ENCODE results near the gene KSR1.
A peak's percentile ranks its signal among the peaks of the same experiment; 100 is the strongest.

KSR1 gene

DNA sequence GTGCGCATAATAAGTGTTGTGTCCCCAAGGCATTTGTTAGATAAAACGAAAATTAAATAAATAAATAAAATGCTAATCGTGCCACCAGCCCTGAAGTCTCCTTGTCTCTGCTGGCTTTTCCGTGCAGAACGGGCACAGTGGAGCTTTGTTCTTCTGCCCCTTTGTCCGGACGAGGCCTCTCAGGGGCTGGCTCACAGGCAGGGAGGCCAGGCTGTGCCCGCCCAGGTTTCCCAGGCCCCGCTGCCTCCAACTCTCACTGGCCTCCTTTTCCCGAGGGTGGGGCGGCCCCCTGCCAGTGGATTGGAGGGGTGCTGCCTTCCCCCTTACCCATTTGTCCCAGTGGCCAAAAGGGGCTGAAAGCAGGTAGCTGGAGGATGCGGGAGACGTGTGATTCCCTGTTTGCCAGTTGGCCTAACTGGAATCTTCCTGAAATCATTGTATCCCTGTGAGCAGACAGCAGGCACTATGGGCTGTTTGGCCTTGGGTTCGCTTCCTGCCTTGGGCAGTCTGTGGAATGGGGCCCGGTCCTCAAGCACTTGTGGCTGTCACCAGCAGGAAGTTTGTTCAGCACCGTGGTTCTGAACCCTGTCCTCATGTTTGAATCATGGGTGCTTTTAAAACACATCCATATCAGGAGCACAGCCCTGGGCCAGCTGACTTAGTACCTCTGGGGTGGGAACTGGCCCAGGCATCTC, 64.4 kb downstream of the KSR1 start:
- no peak for DNase-seq

DNA sequence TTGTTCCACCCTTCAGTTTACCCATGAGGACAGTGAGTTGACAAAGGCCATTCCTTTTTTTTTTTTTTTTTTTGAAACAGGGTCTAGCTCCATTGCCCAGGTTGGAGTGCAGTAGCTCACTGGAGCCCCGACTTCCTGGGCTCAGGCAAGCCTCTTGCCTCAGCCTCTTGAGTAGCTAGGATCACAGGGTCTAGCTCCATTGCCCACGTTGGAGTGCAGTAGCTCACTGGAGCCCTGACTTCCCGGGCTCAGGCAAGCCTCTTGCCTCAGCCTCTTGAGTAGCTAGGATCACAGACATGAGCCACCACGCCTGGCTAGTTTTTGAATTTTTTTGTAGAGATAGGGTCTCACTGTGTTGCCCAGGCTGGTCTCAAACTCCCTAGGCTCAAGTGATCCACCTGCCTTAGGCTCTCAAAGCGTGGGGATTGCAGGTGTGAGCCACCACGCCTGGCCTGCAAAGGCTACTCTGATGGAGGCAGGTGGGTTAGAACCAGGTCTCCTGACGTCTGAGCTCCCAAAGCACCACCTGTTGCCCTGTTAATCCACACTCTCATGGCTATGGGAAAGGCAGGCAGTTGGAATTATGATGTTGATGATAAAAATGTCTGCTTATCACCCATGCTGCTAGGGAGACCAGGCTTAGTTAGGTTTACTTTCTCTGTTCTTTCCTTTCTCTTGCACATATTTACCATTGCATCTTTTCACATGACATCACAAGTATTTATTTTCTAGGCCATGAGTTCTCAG, 65.2 kb downstream of the KSR1 start:
- DNase-seq: no peak

DNA sequence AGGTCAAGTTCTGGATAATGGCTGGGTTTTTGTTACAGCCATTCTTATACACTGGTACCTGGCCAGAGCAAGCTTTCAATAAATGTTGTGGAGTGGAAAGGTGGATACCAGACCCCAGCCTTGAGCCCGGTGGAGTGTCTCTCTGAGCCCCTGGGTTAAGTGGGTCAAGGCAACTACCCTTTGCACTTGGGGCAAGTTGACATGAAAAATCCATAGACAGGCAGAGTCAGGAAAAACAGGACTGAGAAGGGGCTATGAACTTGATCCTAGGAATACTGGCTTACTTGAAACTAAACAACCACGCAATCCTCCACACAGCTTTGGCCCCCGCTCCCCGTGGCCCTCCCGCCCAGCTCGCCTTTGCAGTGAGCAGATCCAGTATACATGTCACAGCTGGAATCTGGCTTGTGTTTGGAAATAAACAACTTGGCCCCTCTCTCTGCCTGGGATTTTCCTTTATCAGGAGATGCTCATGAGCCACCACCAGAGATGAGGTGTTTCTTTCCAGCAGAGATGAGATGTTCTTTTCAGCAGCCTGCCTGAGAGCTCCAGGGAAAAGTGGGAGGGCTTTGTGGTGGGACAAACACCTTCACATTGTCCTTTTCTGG, 65.9 kb downstream of the KSR1 start:
- no peak for DNase-seq

DNA sequence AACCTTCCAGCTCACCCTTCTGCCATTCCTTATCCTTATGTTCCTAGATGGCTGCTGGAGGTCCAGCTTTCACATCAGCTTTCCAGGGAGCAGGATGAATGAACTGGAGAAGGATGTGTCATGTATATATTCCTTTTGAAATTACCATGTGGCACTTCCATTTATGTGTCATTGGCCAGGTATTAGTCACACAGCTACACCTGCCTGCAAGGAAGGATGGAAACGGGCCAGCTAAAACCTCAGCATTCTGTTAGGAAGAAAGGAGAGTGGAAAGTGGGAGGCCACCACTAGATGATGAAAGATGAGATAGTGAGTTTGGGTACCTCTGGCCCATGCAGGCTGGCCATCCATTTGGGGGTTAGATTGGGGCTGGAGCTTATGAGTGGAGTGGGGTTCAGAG, 67.5 kb downstream of the KSR1 start:
- DNase-seq: no peak

DNA sequence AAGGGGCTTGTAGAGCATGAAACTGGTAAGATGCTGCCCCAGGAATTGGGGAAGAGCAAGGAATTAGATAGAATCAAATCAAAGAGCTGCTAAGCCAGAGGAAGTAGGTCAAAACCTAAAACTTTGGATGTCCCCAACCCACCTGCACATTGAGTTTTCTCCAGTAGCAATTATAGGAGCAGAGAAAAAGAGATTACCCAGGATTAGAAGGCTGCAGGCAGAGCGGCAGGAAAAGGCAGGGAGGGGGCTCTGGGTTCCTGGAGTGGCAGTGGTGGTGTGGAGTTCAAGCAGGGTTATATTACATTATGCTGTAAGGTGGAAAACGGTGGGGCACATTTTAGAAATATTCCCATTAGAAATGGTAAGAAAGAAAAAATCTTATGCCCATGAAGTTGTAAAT, 68.3 kb downstream of the KSR1 start:
- DNase-seq: no peak

DNA sequence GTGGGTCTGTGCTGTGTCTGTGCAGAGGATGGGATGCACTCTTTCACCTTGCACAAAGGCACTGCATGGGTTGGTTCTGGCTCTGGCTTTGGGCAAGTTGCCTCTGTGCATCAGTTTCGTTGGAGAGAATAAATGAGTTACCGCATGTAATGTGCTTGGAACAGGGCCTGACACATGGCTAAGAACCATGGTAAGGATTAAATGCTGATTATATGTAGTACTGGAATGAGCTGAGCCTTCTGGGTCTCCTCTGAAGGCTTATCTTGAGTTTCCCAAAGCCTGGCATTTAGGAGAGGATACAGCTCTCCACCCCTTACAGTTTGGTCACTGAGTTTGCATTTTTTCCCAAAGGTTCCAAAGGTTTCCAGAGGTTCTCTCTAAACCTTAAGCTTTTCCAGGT, 69.1 kb downstream of the KSR1 start:
- no peak for DNase-seq

DNA sequence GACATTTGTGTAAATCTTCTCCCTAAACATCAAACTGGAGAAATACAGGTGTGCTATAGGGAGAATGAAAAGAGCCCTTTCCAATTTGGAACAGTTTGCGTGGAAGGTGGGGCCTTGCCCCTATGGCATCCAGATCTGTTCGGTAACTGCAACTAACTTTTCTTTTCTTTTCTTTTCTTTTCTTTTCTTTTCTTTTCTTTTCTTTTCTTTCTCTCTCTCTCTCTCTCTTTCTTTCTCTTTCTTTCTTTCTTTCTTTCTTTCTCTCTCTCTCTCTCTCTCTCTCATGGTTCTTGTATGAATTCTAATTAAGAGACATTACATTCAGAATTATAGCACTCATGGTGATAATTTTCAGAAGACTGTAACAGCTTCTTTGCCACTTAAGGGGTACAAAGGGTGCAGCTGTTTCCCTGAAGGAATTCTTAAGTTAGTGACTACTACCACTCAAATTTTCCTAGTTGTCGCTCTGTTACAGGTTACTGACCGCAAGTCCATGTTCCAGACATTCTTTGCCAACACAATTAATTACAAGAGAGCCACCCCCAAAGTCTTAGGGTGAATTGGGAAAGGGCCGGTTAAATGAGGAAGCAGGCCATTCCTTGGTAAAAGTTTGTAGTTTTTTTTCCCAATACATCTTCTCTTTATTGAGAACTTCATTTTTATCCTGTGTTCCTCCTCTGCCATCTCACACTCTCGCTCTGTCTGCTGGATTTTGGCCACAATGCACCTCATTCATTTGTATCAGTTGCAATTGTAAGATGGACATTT, 69.8 kb downstream of the KSR1 start:
- DNase-seq: no peak

DNA sequence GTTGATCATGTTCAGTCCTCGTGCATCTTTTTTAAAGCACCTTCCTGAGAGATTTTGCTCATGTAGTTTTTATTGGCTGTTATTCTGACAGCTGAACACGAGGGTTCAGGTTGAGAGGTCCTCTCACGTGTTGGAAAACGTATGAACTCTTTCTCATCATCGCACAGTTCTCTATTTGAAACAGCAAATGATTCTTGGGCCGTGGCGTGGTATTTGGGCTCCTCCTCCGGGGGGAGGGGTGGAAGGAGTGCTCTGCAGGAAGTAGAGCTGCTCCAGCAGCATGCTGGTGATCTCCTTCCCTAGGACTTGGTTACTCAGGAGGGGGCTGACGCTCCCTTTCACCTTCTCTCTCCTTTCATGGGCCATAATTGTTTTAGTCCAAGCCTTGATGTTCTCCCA, 70.4 kb downstream of the KSR1 start:
- peak; percentile 22 for DNase-seq

DNA sequence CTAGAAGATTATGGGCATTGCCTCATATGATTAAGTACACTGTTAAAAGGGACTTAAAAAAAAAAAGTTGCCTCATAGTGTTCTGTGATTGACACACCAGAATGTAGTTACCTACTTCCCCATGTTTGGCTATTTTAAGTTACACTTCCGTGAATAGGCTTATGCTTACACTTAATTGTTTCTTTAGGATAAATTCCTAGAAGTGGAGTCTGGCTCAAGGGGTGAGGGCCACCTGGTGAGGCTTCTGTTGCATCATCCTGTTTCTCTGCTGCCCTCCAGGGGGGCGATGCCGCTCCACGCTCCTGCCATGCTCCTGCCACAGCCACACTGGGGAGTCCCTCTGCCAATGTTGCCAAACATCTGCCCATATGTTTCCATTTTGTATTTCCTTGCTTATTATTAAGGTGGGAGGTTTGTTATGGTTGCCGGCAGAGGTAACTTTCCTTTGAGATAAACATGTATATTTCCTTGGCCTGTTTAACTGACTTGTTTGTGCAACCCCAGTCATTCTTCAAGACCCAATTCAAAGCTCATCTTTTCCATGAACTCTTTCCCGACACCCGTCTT, 73.1 kb downstream of the KSR1 start:
- no peak for DNase-seq

DNA sequence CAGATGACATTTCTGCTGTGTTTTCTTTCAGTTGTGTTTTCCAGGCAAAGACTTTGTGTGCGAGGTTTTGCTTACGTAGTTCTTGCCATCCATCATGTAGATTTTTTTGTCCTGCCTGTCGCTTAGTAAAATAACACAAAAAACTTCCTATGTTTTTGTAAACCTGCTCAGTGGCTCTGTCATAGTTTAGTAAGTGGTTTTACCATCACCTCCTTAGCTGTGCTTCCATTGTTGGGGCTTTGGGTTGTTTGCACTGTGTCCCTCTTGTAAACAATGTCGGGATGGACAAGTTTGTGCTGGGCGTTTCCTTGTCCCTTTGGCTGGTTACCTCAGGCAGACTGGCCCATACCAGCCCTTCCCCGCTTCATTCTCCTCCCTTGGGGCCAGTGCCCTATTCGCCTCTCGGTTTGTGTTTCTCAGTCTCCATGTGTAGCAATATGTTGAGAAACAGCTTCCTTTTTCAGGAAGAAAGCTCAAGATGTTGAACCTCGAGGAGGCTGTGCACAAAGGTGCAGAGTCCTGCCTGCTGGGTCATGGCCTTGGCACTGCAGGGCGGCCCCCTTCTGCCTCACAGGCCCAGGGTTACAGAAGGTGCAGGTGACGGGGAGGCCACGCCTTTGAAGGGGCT, 74.6 kb downstream of the KSR1 start:
- DNase-seq: no peak

DNA sequence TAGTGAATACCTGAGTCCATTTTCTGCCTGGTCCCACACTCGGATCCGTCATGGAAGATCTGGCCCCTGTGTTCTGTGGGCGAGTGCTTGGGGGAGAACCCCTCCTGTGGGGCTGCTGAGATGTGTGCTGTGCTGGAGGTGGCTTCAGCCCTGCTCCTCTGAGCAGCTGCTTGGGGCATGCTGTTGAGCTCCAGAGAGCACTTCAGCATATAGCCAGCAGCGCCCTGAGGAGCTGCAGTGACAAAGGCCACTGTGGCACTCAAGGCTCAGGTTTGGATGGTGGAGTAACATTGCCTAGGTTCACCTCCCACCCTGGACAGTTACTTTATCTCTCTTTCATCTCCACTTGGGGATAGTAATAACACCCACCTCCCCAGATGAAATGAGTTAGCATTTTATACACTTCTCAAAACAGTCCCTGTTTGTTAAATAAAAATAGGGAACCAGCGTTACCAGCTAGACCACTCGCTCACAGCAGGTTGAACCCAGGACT, 75.3 kb downstream of the KSR1 start:
- no peak for DNase-seq

DNA sequence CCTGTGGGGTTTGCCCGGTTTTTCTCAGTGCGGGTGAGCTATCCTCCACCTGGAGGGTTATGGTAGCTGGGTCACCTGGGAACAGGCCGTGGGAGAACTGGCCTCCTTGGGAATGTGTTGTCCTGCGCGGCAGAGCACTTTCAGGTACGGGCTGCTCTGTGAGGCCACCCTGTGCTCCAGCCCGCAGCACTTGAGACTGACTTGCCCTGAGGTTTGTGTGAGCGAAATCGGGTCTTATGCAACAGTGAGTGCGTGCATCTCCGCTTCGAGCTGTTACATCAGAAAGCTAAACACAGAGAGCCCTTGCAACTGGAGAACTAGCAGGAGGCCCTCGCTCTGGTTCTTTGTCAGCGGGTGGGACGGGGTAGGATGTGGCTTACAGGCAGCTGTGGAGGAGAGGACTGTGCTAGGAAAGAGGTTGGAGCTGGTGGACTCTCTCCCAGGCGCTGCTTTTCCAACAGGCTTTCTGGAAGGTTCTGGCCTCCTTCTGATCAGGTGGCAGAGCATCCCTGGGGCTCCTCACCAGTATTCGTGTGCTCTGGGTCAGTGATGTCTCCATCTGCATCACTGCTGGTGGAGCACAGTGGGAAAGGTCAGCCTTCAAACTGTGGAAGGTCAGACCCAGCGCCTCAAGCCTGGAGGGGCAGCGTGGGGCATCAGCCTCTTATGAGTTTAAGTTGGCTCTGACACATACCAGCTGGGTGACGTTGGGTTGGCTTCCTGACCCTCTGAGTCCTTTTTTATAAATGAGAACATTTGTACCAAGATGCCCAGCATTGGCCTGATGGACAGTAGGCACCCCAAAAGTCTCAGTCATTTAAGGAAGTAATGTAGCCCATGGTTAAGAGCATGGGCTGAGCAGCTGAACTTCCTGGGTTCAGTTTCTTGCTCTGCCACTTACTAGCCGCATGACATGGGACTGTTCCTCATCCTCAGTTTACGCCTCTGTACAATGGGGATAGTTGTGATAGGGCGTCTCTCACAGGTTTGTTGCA, 76.3 kb downstream of the KSR1 start:
- peak; percentile 15 for DNase-seq

DNA sequence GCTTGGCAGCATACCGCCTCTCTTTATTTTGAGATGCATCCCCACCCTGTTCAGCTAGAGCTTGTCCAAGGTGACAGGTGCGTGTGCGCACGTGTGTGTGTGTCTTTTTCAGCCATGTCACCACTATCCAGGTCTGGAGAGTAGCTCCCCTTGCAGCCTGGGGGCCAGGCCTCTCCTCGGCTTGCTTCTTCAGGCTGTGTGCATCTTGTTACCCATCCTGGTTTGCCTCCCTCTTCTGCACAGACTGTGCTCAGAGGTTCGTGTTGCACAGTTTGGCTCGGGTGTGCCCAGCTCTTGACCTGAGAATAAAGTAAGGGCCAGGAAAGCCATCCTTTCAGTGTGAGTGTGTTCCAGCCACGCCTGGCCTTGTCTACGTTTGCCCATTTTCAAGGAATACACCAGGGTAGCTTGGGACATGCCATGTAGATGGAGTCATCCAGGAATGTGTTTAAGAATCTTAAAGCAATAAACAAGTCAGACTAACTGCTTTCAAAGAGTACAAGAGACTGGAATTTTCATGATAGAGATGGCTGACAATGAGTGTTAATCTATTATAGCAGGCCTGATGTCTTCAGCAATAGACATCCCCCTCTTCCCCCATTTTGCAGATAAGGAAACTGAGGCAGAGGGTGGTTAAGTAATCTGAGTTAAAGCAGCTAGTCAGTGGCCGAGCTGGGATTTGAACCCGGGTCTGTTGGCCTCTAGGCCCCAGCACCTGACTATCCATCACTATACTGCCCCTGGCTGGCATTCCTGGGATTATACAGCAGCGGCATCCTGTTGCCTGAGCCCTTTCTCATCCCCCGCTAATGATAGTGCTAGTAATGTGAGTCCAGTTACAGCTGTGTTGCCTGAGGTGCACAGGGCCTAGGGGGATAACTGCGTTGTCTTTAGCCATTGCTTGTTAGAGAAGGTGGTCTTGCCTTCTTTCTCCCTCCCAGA, 77.9 kb downstream of the KSR1 start:
- no peak for DNase-seq

DNA sequence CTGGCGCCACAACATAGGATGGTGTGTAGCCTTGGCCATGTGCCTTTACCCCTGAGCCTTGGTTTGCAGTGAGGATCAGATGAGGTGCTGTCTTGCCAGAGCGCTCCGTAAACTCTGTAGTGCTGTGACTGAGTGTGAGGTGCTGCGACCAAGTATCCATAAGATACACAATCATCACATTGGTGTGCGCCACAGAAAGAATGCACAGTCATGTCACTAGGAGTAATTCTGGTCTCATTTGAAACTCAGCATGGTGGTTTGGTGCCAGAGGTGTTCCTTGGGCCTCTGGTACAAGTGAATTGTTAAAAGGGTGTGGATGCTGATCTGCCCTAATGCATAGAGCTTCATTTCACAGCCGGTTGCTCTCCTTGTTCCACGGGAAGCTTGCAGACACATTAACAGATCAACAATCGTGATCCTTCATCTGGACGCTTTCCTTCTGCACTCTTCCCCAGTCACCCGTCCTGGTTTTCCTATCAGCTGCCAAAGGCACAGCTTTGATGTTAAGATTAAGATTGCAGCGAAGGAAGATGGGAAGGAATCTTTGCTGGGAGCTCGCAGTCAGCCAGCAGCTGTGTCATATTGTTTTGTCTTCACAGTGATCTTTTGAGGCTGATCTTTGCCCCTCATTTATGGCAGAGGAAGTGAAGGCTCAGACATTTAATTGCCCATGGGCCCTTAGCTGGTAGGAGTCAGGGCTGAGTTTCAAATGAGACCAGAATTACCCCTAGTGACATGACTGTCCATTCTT, 79.1 kb downstream of the KSR1 start:
- DNase-seq: no peak

DNA sequence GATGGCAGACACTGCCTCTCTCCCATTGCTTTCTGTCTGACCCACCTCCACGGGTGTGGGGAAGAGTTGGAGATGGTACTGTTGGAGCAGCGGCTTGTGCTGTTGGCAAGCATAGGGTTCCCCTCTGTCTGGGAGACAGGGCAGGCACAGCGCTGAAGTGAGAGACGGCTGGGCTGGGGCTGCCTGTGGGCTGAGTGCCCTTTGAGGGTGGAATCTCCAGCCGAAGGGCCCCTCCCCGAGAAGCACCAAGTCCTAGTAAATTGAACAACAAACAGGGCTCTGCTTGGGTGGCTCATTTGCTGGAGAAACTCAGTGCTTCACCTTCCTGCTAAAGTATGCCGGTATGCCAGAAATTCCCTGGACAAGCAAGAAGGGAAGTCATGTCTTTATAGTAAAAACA, 79.7 kb downstream of the KSR1 start:
- DNase-seq: no peak

DNA sequence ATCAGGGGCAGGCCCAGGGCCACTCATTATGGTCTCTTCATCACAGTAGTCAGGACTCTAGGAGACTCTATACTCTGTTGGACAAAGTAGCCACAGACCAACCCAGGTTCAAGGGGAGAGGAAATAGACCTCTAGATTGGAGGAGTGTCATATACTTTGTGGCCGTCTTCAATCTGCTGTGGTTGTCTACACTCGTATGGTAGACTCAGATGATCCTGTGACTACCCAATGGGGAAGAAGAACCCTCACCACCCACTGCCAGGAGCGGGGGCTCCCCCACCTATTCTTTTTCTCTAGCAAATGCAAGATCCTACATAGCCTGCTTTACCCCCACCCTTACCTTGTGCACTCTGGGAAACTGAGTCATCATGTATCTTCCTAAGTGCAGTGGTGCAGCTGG, 80.5 kb downstream of the KSR1 start:
- no peak for DNase-seq

DNA sequence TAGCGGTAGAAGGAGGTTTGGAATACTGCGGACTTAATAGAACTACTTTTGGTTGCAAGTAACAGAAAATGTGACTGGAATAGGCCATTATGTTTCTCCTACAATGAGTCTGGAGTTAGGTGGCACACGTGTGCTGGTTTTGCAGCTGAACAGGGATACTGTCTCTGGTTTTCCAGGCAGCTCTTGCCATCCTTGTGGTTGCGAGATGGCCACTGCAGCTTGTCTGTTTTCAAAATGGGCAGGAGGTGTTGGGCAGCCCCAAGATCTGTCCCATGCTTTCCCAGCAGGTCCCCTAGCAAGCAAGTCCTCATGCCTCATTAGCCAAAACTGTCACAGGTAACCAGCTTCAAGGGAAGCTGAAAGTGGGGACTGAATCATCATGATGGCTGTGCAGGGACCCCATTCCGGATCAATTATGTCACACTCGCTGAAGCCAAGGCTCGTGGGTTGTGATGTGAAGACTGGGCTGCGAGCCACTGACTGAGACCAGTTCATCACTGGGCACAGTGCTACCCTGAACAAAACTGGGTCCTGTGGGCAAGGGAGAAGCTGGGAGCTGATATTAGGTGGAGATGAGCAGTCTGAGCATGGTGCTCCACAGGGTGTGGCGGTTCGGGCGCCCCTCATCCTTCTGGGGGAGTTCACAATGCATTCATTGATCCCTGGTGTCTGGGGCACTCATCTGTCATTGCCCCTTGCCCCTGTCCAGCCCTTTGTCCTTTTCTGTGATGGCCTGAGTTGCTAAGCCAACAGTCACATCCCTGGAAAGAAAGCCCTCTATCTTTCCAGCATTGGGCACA, 82.1 kb downstream of the KSR1 start:
- DNase-seq: no peak

DNA sequence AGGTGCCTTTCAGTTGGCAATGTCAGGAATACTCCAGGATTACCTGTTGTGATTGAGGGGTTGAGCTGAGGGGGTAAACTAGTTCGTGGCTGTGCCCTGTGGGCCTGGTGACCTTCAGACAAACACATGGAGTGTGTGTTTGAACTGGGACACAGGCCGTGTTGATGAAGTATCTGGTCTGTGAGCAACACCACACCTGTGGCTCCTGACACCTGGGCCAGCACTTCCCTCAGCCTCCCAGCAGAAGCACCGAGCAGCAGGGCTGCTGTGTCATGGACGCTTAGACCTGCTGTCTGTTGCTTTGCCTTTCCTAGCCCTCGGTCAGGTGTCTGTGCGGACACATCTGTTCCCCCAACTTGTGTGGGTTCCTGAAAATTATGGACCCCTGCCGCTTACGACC, 82.9 kb downstream of the KSR1 start:
- DNase-seq: no peak
